CD14-positive monocyte (primary cell): Measurements from ENCODE around the gene POLR2F. TPM values are rescaled to one million over a fixed set of nuclear protein-coding genes. Genes with fewer than 3 reads are reported as not detected.

ENCODE experiments used
- DNase-seq, 3 donors: peaks; one replicate each; pipeline ENCODE4 v3.0.0-alpha.2; 2011 to 2022
- H2AFZ ChIP-seq: 2 replicates; pipeline ENCODE4 v1.6.0; 2012; ENCODE audit warnings: mild to moderate bottlenecking, low read depth, low read length, inconsistent platforms; ENCODE audit not compliant: insufficient read depth, poor library complexity, severe bottlenecking
- H3K27ac ChIP-seq, 2 donors: 1 replicate in 1 of 2; 2 replicates in 1 of 2; pipeline ENCODE4 v1.5.1; 2012 to 2013; ENCODE audit warnings: low read length in 2 of 2, control low read depth in 1 of 2, inconsistent platforms in 1 of 2, low read depth in 1 of 2, mild to moderate bottlenecking in 1 of 2
- H3K27me3 ChIP-seq, 2 donors: one replicate each; pipeline versions ENCODE4 v1.6.0 to v1.6.1; 2011 to 2013; ENCODE audit warnings: low read length in 2 of 2; ENCODE audit not compliant: control insufficient read depth in 2 of 2, insufficient read depth in 2 of 2
- H3K36me3 ChIP-seq, 2 donors: replicated peaks in 1 of 2; 1 replicate in 1 of 2; 2 replicates in 1 of 2; pipeline versions ENCODE4 v1.5.1 to v1.6.1; 2012 to 2013; ENCODE audit warnings: low read length in 2 of 2, control low read depth in 1 of 2, inconsistent platforms in 1 of 2, mild to moderate bottlenecking in 1 of 2; ENCODE audit not compliant: insufficient read depth in 2 of 2, control insufficient read depth in 1 of 2
- H3K4me1 ChIP-seq, 2 donors: 1 replicate in 1 of 2; 2 replicates in 1 of 2; pipeline versions ENCODE4 v1.5.1 to v1.6.1; 2012 to 2013; ENCODE audit warnings: low read length in 2 of 2, control low read depth in 1 of 2, inconsistent platforms in 1 of 2, mild to moderate bottlenecking in 1 of 2, moderate library complexity in 1 of 2; ENCODE audit not compliant: insufficient read depth in 2 of 2, control insufficient read depth in 1 of 2
- H3K4me2 ChIP-seq: replicated peaks from 2 replicates; pipeline ENCODE3; 2012; ENCODE audit warnings: low read length, moderate library complexity, mild to moderate bottlenecking; ENCODE audit not compliant: poor library complexity, severe bottlenecking; ENCODE audit errors: extremely low read depth
- H3K4me3 ChIP-seq, 3 experiments: fragments of 200-600 bp in 1 of 3; sonication (generic) in 1 of 3; replicated peaks in 1 of 3; 1 replicate in 2 of 3; 2 replicates in 1 of 3; pipeline ENCODE4 v1.5.1; 2011 to 2013; ENCODE audit warnings: low read length in 3 of 3, mild to moderate bottlenecking in 3 of 3, control low read depth in 2 of 3, low read depth in 2 of 3, inconsistent platforms in 1 of 3, moderate library complexity in 1 of 3
- H3K79me2 ChIP-seq: 2 replicates; pipeline ENCODE4 v1.6.0; 2012; ENCODE audit warnings: mild to moderate bottlenecking, control low read depth, inconsistent platforms, low read length, moderate library complexity; ENCODE audit not compliant: insufficient read depth
- H3K9ac ChIP-seq: 2 replicates; pipeline ENCODE4 v1.6.0; 2017; ENCODE audit warnings: low read length, mild to moderate bottlenecking; ENCODE audit not compliant: insufficient read depth, poor library complexity, severe bottlenecking
- H3K9me3 ChIP-seq, 2 donors: replicated peaks in 1 of 2; 1 replicate in 1 of 2; 2 replicates in 1 of 2; pipeline versions ENCODE4 v1.5.1 to v1.6.1; 2012 to 2013; ENCODE audit warnings: low read length in 2 of 2, control low read depth in 1 of 2; ENCODE audit not compliant: control insufficient read depth in 1 of 2, insufficient read depth in 1 of 2
- H4K20me1 ChIP-seq: 2 replicates; pipeline ENCODE4 v1.6.0; 2012; ENCODE audit warnings: mild to moderate bottlenecking, low read length, control low read depth, moderate library complexity; ENCODE audit not compliant: insufficient read depth
- H3K27ac Mint-ChIP-seq, 7 donors: one replicate each; pipeline ENCODE4 v1.8.0; 2020; ENCODE audit warnings: mild to moderate bottlenecking in 7 of 7, mixed read lengths in 7 of 7, moderate library complexity in 6 of 7, inconsistent platforms in 2 of 7
- H3K27me3 Mint-ChIP-seq, 3 donors: one replicate each; pipeline ENCODE4 v1.8.0; 2021 to 2022; ENCODE audit warnings: low read depth in 3 of 3, mild to moderate bottlenecking in 3 of 3, mixed read lengths in 3 of 3, moderate library complexity in 3 of 3, inconsistent platforms in 1 of 3
- H3K36me3 Mint-ChIP-seq, 2 donors: one replicate each; pipeline ENCODE4 v1.8.0; 2020; ENCODE audit warnings: mixed read lengths in 2 of 2, inconsistent platforms in 1 of 2, mild to moderate bottlenecking in 1 of 2
- H3K4me1 Mint-ChIP-seq: one replicate; pipeline ENCODE4 v1.8.0; 2020; ENCODE audit warnings: mild to moderate bottlenecking, mixed read lengths
- H3K4me3 Mint-ChIP-seq, 2 donors: one replicate each; pipeline ENCODE4 v1.8.0; 2020; ENCODE audit warnings: mild to moderate bottlenecking in 2 of 2, mixed read lengths in 2 of 2, moderate library complexity in 1 of 2
- H3K9me3 Mint-ChIP-seq, 7 donors: one replicate each; pipeline ENCODE4 v1.8.0; 2020 to 2022; ENCODE audit warnings: mixed read lengths in 7 of 7, mild to moderate bottlenecking in 6 of 7, moderate library complexity in 6 of 7, inconsistent platforms in 2 of 7
- CTCF ChIP-seq: fragments of 200-600 bp; IDR thresholded peaks from one replicate; pipeline ENCODE4 v1.8.0; 2022; ENCODE audit warnings: antibody characterized with exemption, mild to moderate bottlenecking
- WGBS: methylation state at CpG from one replicate; pipeline ENCODE4 v1.1.5; 2013; ENCODE audit warnings: missing lambda C conversion rate; ENCODE audit not compliant: insufficient coverage; 5-methylcytosine and 5-hydroxymethylcytosine counted together
- intact Hi-C, 2 donors: fragments of 100-400 bp; cut with micrococcal nuclease; formaldehyde crosslinking; loops; one replicate each; pipeline versions ENCODE4 v1.15.0 to v1.15.1; 2023
- polyA plus RNA-seq, 3 donors: library from polyadenylated mRNA; depleted of rRNA in 1 of 3; unstranded in 2 of 3; stranded (reverse) in 1 of 3; fragments of 300-500 nt in 2 of 3; fragments of >200 nt in 1 of 3; fragmentation: Illumina TruSeq in 2 of 3; gene quantifications; 1 replicate in 2 of 3; 2 replicates in 1 of 3; pipeline ENCODE4 v1.2.3, GENCODE V29; 2012 to 2021

Gene POLR2F
- polyA plus RNA-seq, 3 donors, result 45.4 to 182 (median 143) TPM

GRCh38 chr22:37994982-37995381, 41.5 kb downstream of the POLR2F start:
- Histone ChIP-seq H3K79me2 (no peaks in the 10 kb centered on the region), H3K36me3 (no peaks in the 10 kb centered on the region), H4K20me1 (no peaks in the 10 kb centered on the region), H3K4me2 (no peak overlapping the region), H3K9me3 (no peaks in the 10 kb centered on the region), H3K9ac (no peak overlapping the region), H3K4me3 (no peak overlapping the region), H3K27me3 (no peaks in the 10 kb centered on the region), H3K27ac (no peak overlapping the region), H3K4me1 (no peaks in the 10 kb centered on the region), H2AFZ (no peak overlapping the region)
- intact Hi-C loops, result no loop called here
- no peak for TF ChIP-seq CTCF
- Mint-ChIP-seq H3K36me3 (no peaks in the 10 kb centered on the region), H3K27ac (no peak overlapping the region), H3K4me1 (peaks cover 12% of the 10 kb centered on the region), H3K4me3 (no peak overlapping the region), H3K27me3 (peaks cover 0 to 5% (median 4%) of the 10 kb centered on the region in 3 donors), H3K9me3 (no peaks in the 10 kb centered on the region)
- DNase-seq, result no peak
- 95% methylated on average over 4 of the region's 6 CpGs for WGBS

DNA sequence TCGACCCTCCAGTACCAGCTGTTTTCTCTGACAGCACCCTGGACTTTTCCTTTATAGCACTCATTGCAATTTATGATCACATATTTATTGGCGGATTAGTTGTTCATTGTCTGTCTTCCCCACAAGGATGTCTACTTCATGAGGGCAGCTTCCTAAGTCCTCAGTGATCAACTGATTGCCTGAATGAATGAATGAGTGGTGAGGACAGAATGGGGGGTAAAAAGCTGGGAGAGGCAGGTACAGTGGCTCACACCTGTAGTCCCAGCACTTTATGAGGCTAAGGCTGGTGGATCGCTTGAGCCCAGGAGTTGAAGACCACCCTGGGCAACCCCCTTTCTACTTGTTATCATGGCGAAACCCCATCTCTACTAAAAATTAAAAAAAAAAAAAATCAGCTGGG, 42.0 kb downstream of the POLR2F start:
- Histone ChIP-seq H3K9ac (no peak overlapping the region), H2AFZ (no peak overlapping the region), H3K27ac (no peak overlapping the region), H3K27me3 (no peaks in the 10 kb centered on the region), H3K4me3 (no peak overlapping the region), H3K79me2 (no peaks in the 10 kb centered on the region), H3K4me2 (no peak overlapping the region), H3K4me1 (no peaks in the 10 kb centered on the region), H3K9me3 (no peaks in the 10 kb centered on the region), H3K36me3 (no peaks in the 10 kb centered on the region), H4K20me1 (no peaks in the 10 kb centered on the region)
- no peak overlapping the region for H3K27ac Mint-ChIP-seq
- H3K27me3 Mint-ChIP-seq, result peaks cover 0 to 5% (median 4%) of the 10 kb centered on the region in 3 donors
- no peaks in the 10 kb centered on the region for H3K36me3 Mint-ChIP-seq
- intact Hi-C loops, result no loop called here
- H3K4me1 Mint-ChIP-seq, result peaks cover 13% of the 10 kb centered on the region
- no peak for TF ChIP-seq CTCF
- no peak overlapping the region for H3K4me3 Mint-ChIP-seq
- DNase-seq, result no peak
- 100% methylated on average over 1 of the region's 4 CpGs for WGBS
- no peaks in the 10 kb centered on the region for H3K9me3 Mint-ChIP-seq
